SKM-1 (cell line): ENCODE results near the gene MIS18A.
"Not testable (repeated sequence)": the region's sequence is repeated elsewhere in the genome, so short reads cannot be mapped to it uniquely, and the experiment has no call there.

Experiments used
- DNase-seq: peaks from one replicate; lab custom pipeline; 2025; ENCODE audit not compliant: unreplicated experiment; lab: John Stamatoyannopoulos, UW

Gene MIS18A

DNA sequence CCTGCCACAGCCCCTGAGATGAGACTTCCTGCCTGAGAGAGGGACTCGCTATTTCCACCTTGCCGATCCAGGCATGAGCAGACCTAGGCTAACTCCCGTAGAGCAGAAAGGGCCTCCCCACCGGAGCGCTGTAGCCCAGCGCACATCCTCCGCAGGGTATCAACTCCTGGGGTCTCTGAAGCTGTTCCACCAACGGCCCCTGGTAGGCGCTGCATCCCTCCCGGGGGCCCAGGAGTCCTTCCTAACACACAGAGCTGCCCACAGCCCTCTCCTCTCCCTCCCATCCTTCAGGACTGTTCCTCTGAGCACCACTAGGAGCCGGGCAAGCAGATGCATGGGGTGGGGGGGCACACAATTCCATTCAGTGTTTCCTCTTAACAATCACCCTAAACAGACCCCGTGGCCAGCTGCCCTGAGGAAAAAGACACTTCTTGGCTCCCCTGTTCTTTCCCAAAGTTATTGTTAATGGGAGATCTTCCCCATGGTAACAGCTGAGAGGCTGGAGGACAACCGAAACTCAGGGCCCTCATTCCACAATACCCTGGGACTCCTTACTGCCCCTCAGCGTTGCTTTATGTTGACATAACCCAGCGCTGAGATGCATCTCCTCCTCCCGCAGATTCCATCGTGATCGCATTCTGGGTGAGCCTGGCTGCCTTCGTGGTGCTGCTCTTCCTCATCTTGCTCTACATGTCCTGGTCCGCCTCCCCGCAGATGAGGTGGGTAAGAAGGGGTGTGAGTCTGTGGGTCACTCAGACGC, 27.4 kb upstream of the MIS18A start:
- DNase-seq: no peak

DNA sequence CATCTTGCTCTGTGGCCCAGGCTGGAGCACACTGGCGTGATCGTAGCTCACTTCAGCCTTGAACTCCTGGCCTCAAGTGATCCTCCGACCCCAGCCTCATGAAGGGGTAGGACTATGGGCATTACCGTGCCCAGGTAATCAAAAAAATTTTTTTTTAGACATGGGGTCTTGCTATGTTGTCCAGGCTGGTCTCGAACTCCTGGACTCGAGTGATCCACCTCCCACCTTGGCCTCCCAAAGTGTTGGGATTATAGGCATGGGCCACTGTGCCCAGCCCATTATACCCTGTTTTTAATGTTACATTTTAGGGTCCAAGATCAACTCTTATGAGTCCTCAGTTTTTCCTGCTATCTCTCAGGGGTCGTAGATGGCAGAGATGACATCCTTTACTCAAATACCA, 26.1 kb upstream of the MIS18A start:
- DNase-seq: no peak

DNA sequence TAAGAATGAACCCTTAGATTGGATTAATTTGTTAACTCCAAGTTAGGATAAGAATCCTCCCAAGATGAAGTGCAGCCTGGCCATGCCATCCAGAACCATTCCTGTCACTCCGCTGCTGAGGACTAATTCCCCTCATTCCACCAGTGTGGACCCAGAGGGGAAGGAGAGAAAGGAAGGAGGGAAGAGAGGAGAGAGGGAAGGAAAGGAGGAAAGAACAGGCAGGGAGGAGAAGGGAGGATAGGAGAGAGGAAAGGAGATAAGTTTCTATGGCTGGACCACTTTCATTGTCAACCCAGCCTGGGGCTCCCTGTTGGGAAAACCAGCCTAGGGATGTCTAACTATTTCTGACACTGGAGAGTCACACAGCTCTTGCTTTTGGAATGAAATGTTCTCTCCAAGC, 24.5 kb upstream of the MIS18A start:
- DNase-seq: no peak

DNA sequence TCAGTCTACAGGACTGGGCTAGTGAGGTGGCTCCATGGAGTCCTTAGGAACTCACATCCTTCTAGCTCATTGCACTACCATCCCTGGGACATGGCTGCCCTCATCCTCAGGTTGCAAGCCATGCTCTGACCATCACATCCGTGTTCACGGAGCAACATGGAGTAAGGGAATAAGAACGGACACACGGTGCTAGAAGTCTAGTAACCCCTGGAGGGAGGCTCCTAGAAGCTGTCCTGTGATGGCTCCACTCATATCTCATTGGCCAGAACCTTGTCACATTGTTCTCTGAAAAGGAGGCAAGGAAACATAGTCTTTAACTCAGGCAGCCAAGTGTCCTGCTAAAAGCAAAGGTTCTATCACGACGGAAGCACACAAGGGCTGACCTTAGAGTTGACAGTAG, 23.7 kb upstream of the MIS18A start:
- no peak for DNase-seq

DNA sequence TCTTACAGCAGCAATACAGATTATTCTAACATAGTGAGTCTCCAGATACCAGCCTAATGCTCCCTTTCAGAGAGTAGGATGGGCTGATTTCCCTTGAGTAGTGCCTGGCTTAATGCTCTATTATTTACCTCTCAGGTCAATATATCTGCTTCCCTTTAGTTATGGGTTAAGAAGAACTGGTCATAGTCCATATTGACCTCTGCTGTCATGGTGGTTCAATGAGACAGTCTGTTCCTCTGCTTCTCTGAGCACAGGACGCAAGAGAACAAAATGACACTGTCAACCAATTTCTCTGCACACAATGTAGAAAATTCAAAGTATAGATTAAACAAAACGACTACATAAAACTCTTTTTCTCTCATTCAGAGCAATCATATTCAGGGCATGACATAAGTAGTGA, 22.7 kb upstream of the MIS18A start:
- DNase-seq: no peak

DNA sequence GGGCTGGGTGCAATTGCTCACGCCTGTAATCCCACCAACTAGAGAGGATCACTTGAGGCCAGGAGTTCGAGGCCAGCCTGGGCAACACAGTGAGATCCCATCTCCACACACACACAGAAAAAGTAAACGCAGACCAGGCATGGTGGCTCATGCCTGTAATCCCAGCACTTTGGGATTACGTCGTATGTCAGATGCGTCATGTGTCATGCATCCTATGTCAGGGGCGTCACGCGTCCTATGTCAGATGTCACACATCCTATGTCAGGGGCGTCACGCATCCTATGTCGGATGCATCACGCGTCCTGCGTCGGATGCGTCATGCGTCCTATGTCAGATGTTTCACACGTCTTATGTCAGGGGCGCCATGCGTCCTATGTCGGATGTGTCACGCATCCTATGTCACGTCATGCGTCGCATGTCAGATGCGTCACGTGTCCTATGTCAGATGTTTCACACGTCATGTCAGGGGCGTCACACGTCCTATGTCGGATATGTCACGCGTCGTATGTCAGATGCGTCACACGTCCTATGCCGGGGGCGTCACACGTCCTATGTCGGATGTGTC, 21.4 kb upstream of the MIS18A start:
- DNase-seq: no peak

DNA sequence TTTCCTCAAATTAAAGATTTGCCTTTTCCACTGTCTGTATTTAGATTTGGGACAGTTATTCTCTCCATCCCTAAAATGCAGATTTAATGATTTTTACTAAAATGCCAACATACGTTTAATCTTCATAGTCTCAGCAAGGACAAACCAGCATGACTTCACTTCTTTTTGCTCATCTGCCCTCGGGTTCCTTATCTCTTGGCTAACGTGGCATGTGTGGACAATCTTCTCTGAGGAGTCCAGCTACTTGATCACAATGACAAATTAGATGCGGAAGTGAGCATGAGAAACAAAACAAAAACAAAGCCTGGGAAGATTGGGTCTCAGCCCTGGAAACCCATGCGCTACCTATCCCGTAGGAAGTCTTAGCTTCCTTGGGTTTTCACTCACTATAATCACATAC, 20.8 kb upstream of the MIS18A start:
- DNase-seq: no peak

DNA sequence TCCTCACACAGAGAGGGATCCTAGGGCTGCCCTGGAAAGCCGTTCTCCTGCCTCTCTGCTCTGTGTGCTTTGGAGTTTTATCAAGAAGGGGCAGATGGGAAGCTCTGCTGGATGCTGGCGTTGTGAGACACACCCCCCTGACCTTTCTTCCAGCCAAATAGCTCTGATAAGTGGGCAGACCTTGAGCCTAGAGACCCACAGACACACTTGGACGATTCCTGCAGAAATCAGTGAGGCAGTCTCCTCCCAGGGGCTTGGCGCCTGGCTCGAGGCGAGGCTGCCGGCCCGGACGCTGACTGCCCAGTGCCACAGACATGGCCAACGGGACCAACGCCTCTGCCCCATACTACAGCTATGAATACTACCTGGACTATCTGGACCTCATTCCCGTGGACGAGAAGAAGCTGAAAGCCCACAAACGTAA, 19.8 kb upstream of the MIS18A start, which contains the start of gene MRAP:
Gene MRAP, plus strand, starts transcription at position 198 of the 424 bp plus-strand sequence. Its CDS starts 117 bp downstream, at position 315.
- DNase-seq: no peak

DNA sequence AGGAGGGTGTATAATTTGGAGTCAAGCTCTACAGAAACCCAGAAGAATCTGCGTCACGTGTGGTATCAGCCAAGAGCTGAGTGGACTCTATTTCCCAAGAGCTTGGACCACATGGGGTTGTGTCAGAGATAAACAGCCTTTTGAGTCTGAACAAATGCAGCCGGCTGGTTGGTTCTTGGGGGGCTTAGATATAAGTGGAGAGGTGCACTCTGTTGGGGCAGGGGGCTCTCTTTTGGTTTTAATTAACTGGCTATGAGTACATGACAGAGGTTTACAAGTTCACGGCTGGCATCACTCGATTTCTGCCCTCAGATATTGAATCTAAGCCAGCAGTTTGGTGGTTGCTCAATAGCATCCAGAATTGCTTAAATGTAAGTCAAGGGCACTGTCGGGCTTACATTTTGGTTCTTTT, 19.3 kb upstream of the MIS18A start:
- DNase-seq: no peak

DNA sequence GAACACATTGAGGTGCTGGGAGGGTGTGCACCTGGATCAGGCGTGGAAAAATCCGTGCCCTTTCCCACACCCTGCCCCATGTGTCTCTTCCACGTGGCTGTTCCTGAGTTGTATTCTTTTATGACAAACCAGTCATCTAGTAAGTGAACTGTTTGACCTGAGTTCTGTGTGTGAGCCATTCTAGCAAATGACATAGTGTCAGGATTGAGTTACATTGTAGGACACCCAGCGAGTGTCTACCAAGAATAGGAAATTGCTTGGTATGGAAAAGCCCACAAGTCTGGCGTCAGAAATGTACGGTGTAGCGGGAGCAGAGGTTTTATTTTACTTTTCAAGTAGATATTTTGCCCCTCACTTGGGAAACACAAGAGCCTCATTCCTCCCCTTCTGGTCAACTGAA, 18.6 kb upstream of the MIS18A start:
- no peak for DNase-seq

DNA sequence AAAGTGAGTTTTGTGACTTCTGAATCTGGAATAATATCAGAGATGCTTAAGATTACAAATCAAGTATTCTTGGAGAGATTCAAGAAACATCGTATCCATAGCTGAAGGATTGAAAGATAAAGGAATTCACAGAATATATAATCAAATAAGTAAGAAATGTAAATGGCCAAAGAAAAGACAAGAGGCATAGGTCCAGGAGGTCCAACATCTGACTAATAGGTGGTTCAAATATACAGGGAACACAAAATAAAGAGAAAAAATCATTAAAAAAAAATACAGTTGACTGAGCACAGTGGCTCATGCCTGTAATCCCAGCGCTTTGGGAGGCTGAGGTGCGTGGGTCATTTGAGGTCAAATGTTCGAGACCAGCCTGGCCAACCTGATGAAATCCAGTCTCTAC, 6.6 kb upstream of the MIS18A start:
- DNase-seq: no peak

DNA sequence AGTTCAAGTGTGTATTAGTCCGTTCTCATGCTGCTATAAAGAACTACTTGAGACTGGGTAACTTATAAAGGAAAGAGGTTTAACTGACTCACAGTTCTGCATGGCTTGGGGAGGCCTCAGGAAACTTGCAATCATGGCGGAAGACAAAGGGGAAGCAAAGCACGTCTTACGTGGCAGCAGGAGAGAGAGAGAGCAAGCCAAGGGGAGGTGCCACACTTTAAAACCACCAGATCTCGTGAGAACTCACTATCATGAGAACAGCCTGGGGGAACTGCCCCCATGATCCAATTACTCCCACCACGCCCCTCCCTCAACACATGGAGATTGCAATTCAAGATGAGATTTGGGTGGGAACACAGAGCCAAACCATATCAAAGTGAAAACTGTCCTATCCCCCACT, 4.1 kb upstream of the MIS18A start:
- DNase-seq: no peak

DNA sequence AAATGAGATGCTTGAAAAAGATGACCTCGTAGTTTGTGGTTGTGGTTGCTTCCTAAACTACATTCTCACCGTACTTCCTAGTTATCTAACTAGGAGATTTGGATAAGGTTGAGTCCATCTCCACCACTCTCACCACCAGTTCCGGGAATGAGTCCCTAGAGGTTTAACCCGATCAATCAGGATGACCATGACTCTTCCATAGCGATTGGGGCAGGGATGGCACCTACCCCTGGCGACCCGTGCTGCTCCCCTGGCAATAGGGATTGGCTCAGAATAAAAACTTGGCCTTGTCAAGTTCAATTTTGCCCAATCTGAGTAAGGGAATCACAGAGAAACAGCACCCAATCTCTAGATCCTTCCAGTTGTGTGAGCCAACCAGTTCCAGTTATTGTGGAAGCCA, 2.7 kb upstream of the MIS18A start:
- no peak for DNase-seq

DNA sequence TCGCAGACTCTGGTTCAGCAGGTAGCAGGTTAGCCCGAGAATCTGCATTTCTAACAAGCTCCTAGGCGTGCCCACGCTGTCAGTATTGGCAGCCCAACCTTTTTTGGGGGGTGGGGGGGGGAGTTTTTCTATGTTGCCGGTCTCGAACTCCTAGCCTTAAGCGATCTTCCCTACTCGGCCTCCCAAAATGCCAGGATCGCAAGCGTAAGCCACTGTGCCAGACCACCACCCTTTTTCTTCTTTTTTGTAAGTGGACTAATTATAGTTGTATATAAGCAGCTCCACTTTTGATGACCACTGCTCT, 480 bp upstream of the MIS18A start:
- no peak for DNase-seq

DNA sequence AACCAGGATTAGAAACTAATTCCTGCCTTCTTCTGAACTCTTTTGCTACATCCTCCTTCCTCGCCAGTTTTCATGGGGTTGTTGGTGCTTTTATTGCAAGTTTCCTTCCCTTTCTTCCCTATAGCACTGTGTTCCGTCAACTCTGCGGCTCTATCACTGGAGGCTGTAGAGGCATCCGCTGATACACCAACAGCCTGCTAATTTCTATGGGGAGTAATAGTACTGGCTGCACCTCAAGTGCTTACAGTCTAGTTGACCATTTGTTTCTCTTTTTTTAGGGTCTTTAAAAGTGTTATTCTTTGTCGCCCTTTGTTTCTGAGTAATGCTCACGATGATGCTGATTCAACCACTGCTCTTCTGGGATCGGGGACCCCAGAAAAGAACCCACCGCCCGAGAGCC, 746 bp downstream of the MIS18A start:
- no peak for DNase-seq

DNA sequence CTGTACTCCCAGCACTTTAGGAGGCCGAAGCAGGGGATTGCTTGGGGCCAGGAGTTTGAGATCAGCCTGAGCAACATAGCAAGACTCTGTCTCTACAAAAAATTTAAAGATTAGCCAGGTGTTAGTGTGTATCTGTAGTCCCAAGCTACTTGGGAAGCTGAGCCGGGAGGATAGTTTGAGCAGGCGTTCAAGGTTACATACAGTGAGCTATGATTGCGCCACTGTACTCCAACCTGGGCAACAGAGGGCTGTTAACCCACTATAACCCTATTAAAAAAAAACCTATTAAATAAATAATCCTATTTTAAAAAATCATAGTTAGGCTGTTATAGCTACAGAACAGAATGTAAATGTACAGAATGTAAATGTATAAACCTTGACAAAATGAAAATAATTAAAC, 2.2 kb downstream of the MIS18A start:
- DNase-seq: no peak

DNA sequence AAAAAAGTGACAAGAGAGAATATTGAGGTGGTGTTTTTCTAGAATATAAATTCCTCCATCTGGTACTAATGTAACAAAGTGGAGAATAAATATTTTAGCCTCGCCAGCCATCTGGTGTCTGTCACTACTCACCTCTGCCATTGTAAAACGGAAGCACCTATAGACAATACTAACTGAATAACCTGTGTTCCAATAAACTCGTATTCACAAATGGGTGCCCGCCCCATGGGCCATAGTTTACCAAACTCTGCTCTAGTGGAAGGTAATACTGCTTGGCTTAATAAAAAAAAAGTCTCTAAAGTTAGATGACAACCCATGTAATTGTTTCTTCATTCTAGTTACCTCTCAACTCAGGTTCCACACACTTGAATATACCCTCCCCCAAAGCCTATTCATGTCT, 8.1 kb downstream of the MIS18A start:
- no peak for DNase-seq

DNA sequence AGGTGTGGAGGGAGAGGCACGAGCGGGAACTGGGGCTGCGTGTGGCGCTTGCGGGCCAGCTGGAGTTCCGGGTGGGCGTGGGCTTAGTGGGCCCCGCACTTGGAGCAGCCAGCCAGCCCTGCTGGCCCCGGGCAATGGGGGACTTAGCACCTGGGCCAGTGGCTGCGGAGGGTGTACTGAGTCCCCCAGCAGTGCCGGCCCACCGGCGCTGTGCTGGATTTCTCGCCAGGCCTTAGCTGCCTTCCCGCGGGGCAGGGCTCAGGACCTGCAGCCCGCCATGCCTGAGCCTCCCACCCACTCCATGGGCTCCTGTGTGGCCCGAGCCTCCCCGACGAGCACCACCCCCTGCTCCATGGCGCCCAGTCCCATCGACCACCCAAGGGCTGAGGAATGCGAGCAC, 13.5 kb downstream of the MIS18A start:
- not testable (repeated sequence) for DNase-seq

DNA sequence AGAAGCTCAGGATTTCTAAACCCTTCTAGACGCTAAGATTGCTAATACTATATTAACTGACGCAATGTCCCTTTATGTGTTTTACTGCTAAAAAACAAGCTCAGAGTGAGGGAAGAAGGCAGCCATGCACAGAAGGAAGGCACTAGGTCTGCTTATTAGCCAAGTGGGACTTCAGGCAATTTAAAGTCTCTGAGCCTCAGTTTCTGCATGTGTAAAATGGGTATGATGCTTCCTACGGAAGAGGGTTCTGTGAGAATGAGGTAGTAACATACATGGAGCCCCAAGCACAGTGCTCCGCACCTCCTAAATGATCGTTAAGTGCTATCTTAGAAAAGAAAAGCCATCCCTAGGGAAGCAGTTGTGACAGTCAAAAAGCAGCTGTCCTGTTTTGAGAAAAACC, 16.9 kb downstream of the MIS18A start:
- no peak for DNase-seq

DNA sequence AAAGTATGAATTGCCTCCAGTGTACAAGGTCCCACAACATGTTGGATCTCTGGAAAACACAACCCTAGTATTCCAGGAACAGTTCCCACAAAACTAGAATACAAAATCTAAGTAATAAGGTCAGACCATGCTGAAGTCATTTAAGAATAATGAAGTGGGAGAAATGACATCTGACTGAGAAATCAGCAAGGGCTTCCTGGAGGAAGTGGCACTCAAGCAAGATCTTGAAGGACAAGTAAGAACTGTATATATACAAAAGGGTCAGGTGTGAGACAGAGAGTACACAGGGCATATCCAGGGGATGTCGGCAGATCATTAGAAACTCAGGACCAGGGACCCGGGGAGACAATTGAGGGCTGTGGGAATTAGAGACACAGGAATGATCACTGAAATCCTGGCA, 18.7 kb downstream of the MIS18A start:
- no peak for DNase-seq

DNA sequence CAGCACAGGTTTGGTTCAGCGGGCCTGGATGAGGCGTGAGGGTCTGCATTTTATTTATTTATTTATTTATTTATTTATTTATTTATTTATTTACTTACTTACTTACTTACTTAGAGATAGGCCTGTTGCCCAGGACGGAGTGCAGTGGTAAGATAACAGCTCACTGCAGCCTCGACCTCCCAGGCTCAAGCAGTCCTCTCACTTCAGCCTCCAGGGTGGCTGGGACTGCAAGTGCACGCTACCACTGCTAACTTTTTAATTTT, 20.1 kb downstream of the MIS18A start:
- DNase-seq: not testable (repeated sequence)

DNA sequence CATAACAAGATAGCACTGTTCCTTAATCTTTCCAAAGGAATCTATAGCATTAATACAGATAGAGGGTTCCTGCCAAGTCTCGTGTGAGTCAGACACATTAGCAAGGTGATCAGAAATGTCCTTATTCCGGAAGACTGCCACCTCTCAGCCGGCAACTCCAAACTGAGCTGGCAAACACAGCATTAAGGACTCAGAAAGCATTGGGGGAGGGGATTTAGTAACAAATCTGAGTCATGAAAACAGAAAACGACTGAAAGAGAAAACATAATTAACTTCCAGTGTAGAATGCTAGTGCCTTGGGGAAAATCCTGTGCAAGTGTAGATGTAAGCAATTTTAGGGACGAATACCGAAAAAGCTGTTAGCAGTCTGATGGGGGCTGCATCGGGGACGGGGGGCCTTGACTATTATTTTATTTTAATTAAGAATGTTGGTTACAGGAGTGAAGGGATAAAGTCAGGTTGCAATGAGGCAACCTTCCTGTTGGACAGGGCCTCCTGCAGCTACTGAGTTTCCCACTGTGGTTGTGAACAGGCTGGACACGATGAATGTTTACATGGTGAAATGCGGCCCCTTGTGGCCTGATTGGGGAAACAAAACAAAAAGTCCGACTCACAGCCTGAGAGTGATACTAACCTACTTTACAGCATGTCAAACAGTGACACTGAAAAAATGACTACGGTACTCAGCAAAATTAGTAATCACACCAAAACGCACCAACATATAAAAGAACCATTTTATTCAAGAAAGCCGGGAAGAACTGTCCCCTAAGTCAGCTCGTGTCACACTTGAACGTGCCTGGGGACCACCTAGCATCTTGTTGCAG, 20.7 kb downstream of the MIS18A start:
- peak; percentile 47 for DNase-seq
